ACHN (cell line): ENCODE data around the gene CARD19.
"Not testable (repeated sequence)": the region's sequence is repeated elsewhere in the genome, so short reads cannot be mapped to it uniquely, and the experiment has no call there.

Experiments used
- DNase-seq: peaks from one replicate; pipeline ENCODE4 v3.0.0-alpha.2; 2015
- in situ Hi-C: cut with HindIII; loops from 2 replicates; pipeline ENCODE4 v1.10.0; 2017; ENCODE audit warnings: low sequenced_read_pairs, low pct_ligation_motif_present, low pct_unique_long_range_greater_than_20kb

Gene CARD19

GRCh38 chr9:93114169-93114983 lies 18.4 kb downstream of the CARD19 start:
- in situ Hi-C loops, result no loop called here

GRCh38 chr9:93114984-93115335 lies 18.9 kb downstream of the CARD19 start:
- in situ Hi-C loops, result no loop called here
- DNase-seq, result no peak

More at GRCh38 chr9:93114169-93114983, 18.4 kb downstream of the CARD19 start:
- no peak for DNase-seq

GRCh38 chr9:93115486-93116071 lies 19.6 kb downstream of the CARD19 start:
- no peak for DNase-seq
- in situ Hi-C loops, result no loop called here

GRCh38 chr9:93116072-93116961 lies 20.3 kb downstream of the CARD19 start:
- no peak for DNase-seq
- in situ Hi-C loops, result no loop called here

GRCh38 chr9:93117521-93117920 lies 21.5 kb downstream of the CARD19 start:
- in situ Hi-C loops, DNase-seq: not testable (repeated sequence)

- no peak for DNase-seq
- in situ Hi-C loops, result no loop called here
These were observed 22.2 kb downstream of the CARD19 start for GRCh38 chr9:93117924-93118862.

GRCh38 chr9:93118863-93119702 lies 23.1 kb downstream of the CARD19 start:
- in situ Hi-C loops, result no loop called here
- no peak for DNase-seq

GRCh38 chr9:93119703-93119952 lies 23.6 kb downstream of the CARD19 start:
- in situ Hi-C loops, result no loop called here

GRCh38 chr9:93119953-93120845 lies 24.2 kb downstream of the CARD19 start:
- DNase-seq, result peak; percentile 95
- in situ Hi-C loops, result no loop called here

More at GRCh38 chr9:93119703-93119952, 23.6 kb downstream of the CARD19 start:
- DNase-seq, result no peak

GRCh38 chr9:93120846-93121315 lies 24.9 kb downstream of the CARD19 start:
- no peak for DNase-seq
- in situ Hi-C loops, result no loop called here

- DNase-seq, result no peak
- in situ Hi-C loops, result no loop called here
These were observed 25.6 kb downstream of the CARD19 start for GRCh38 chr9:93121316-93122241.

GRCh38 chr9:93122721-93123221 lies 26.8 kb downstream of the CARD19 start:
- in situ Hi-C loops, result no loop called here
- no peak for DNase-seq

- DNase-seq, result no peak
- in situ Hi-C loops, result no loop called here
These were observed 27.7 kb downstream of the CARD19 start for GRCh38 chr9:93123561-93124283.

GRCh38 chr9:93124793-93125192 lies 28.8 kb downstream of the CARD19 start:
- in situ Hi-C loops, result no loop called here
- no peak for DNase-seq

GRCh38 chr9:93125331-93125894 lies 29.4 kb downstream of the CARD19 start:
- in situ Hi-C loops, result no loop called here
- DNase-seq, result no peak
